ENCODE data around the gene VIPR2.

Gene VIPR2

DNA sequence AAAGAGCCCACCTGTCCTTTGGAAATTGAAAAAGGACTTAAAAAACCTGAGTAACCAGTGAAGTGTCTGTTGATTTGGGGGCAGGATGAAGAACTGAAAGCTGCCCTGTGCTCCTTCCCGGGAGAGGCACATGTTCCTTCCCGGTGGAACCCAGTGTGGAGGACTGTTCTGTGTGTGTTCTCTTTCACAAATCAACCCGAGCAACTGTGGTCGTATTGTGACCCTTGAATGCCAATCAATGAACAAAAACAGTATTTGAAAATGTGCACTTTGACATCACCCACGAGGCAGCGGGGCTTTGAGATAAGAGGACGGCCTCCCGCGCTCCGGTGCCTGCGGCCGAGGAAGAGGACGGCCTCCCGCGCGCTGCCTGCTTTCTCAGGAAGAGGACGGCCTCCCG lies 139.0 kb downstream of the VIPR2 start:
- no peak overlapping the region for H2BK5ac ChIP-seq (ENCODE audit: low read length)
- no peak overlapping the region for H2AFZ ChIP-seq (ENCODE audit: low read length)
- H2BK12ac ChIP-seq (ENCODE audit: low read length): no peak overlapping the region
- H3K4me2 ChIP-seq (ENCODE audit: insufficient read depth, low read length, poor library complexity, severe bottlenecking): no peak overlapping the region
- H4K8ac ChIP-seq (ENCODE audit: low read depth, low read length): no peak overlapping the region
- no CpG with 5 or more reads among the region's 18 CpGs for WGBS, 2 donors (ENCODE audit: extremely low coverage in 2 of 2, insufficient read length in 2 of 2, insufficient replicate concordance in 1 of 2)
- H3K4me1 ChIP-seq (ENCODE audit: control insufficient read depth in 2 of 2, insufficient read depth in 1 of 2, low read depth in 1 of 2, low read length in 2 of 2): no peaks in the 10 kb centered on the region
- H4K91ac ChIP-seq (ENCODE audit: low read depth, low read length, poor library complexity): no peak overlapping the region
- no peak overlapping the region for H3K4ac ChIP-seq (ENCODE audit: low read length)
- H3K9me3 ChIP-seq (replicated peaks in 1 of 2; ENCODE audit: control insufficient read depth in 2 of 2, insufficient read depth in 1 of 2, low read depth in 1 of 2, low read length in 2 of 2): peaks cover 0 to 6% of the 10 kb centered on the region in 2 donors
- H3K23ac ChIP-seq (ENCODE audit: low read depth, low read length, poor library complexity): no peak overlapping the region
- no peak overlapping the region for H3K4me3 ChIP-seq (ENCODE audit: low read length in 2 of 2)
- H3K14ac ChIP-seq (ENCODE audit: low read length): no peak overlapping the region
- H3K36me3 ChIP-seq (replicated peaks in 1 of 2; ENCODE audit: control insufficient read depth in 2 of 2, insufficient read depth in 2 of 2, low read length in 2 of 2): no peaks in the 10 kb centered on the region
- peaks cover 0 to under 1% (median 0%) of the 10 kb centered on the region in 3 experiments for H3K27me3 ChIP-seq (ENCODE audit: control insufficient read depth in 3 of 3, insufficient read depth in 3 of 3, low read depth in 1 of 3, low read length in 3 of 3)
- no peak overlapping the region for H3K18ac ChIP-seq (ENCODE audit: low read length)
- no peak overlapping the region for H2AK5ac ChIP-seq (ENCODE audit: low read depth, low read length)
- no peak overlapping the region for H2BK15ac ChIP-seq (ENCODE audit: low read length)
- DNase-seq (ENCODE audit: low spot score): no peak
- H3K79me1 ChIP-seq (ENCODE audit: low read depth, low read length): no peaks in the 10 kb centered on the region
- no peak overlapping the region for H3K9ac ChIP-seq (ENCODE audit: low read depth, low read length, poor library complexity)
- H3K27ac ChIP-seq (replicated peaks; ENCODE audit: low read length): no peak overlapping the region
- H2BK120ac ChIP-seq (ENCODE audit: low read depth, low read length): no peak overlapping the region

DNA sequence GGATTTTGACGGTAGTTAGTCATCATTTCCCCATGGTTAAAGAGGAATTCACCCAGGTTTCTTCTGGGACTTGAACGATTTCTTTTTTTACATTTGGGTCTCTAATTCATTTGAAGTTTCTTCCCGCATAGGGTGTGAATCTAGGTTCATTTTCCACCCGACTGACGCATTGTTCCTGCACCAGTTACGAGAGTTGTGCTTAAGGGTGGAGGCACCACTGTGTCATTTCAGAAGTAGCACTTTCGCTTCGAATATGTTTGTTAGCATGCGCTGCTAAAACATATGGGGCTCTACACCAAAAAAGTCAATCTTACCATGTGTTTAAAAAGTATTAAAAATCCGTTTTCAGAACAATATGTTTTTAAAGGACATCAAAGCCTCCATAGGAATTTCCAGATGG lies 140.3 kb downstream of the VIPR2 start:
- Histone ChIP-seq H3K4me2 (ENCODE audit: insufficient read depth, low read length, poor library complexity, severe bottlenecking) (no peak overlapping the region), H2BK5ac (ENCODE audit: low read length) (no peak overlapping the region), H2BK15ac (ENCODE audit: low read length) (no peak overlapping the region), H3K27ac (replicated peaks; ENCODE audit: low read length) (no peak overlapping the region), H3K4me1 (ENCODE audit: control insufficient read depth in 2 of 2, insufficient read depth in 1 of 2, low read depth in 1 of 2, low read length in 2 of 2) (no peaks in the 10 kb centered on the region), H3K18ac (ENCODE audit: low read length) (no peak overlapping the region), H2BK12ac (ENCODE audit: low read length) (no peak overlapping the region), H2BK120ac (ENCODE audit: low read depth, low read length) (no peak overlapping the region), H2AK5ac (ENCODE audit: low read depth, low read length) (no peak overlapping the region), H3K9ac (ENCODE audit: low read depth, low read length, poor library complexity) (no peak overlapping the region), H4K8ac (ENCODE audit: low read depth, low read length) (no peak overlapping the region), H3K36me3 (replicated peaks in 1 of 2; ENCODE audit: control insufficient read depth in 2 of 2, insufficient read depth in 2 of 2, low read length in 2 of 2) (no peaks in the 10 kb centered on the region), H3K27me3 (ENCODE audit: control insufficient read depth in 3 of 3, insufficient read depth in 3 of 3, low read depth in 1 of 3, low read length in 3 of 3) (no peaks in the 10 kb centered on the region), H3K4ac (ENCODE audit: low read length) (no peak overlapping the region), H2AFZ (ENCODE audit: low read length) (no peak overlapping the region), H3K79me1 (ENCODE audit: low read depth, low read length) (no peaks in the 10 kb centered on the region), H3K4me3 (ENCODE audit: low read length in 2 of 2) (no peak overlapping the region), H3K9me3 (replicated peaks in 1 of 2; ENCODE audit: control insufficient read depth in 2 of 2, insufficient read depth in 1 of 2, low read depth in 1 of 2, low read length in 2 of 2) (peaks cover 0 to 6% of the 10 kb centered on the region in 2 donors), H4K91ac (ENCODE audit: low read depth, low read length, poor library complexity) (no peak overlapping the region), H3K23ac (ENCODE audit: low read depth, low read length, poor library complexity) (no peak overlapping the region), H3K14ac (ENCODE audit: low read length) (no peak overlapping the region)
- no CpG with 5 or more reads among the region's 10 CpGs for WGBS, 2 donors (ENCODE audit: extremely low coverage in 2 of 2, insufficient read length in 2 of 2, insufficient replicate concordance in 1 of 2)
- no peak for DNase-seq (ENCODE audit: low spot score)

GRCh38 chr7:159001811-159002210 lies 142.9 kb downstream of the VIPR2 start:
- no peak overlapping the region for H2BK5ac ChIP-seq (ENCODE audit: low read length)
- peaks cover 0 to 4% of the 10 kb centered on the region in 2 donors for H3K4me1 ChIP-seq (ENCODE audit: control insufficient read depth in 2 of 2, insufficient read depth in 1 of 2, low read depth in 1 of 2, low read length in 2 of 2)
- no peak overlapping the region for H3K4ac ChIP-seq (ENCODE audit: low read length)
- H3K79me1 ChIP-seq (ENCODE audit: low read depth, low read length): no peaks in the 10 kb centered on the region
- no peak overlapping the region for H4K91ac ChIP-seq (ENCODE audit: low read depth, low read length, poor library complexity)
- H2AFZ ChIP-seq (ENCODE audit: low read length): no peak overlapping the region
- H3K9me3 ChIP-seq (replicated peaks in 1 of 2; ENCODE audit: control insufficient read depth in 2 of 2, insufficient read depth in 1 of 2, low read depth in 1 of 2, low read length in 2 of 2): peaks cover 0 to 6% of the 10 kb centered on the region in 2 donors
- H3K23ac ChIP-seq (ENCODE audit: low read depth, low read length, poor library complexity): no peak overlapping the region
- no peak overlapping the region for H2BK120ac ChIP-seq (ENCODE audit: low read depth, low read length)
- no peak overlapping the region for H3K4me2 ChIP-seq (ENCODE audit: insufficient read depth, low read length, poor library complexity, severe bottlenecking)
- no peak overlapping the region for H3K4me3 ChIP-seq (ENCODE audit: low read length in 2 of 2)
- no peak overlapping the region for H3K14ac ChIP-seq (ENCODE audit: low read length)
- H3K27ac ChIP-seq (replicated peaks; ENCODE audit: low read length): no peak overlapping the region
- no peaks in the 10 kb centered on the region for H3K36me3 ChIP-seq (replicated peaks in 1 of 2; ENCODE audit: control insufficient read depth in 2 of 2, insufficient read depth in 2 of 2, low read length in 2 of 2)
- H3K27me3 ChIP-seq (ENCODE audit: control insufficient read depth in 3 of 3, insufficient read depth in 3 of 3, low read depth in 1 of 3, low read length in 3 of 3): peaks cover 0 to 8% (median 4%) of the 10 kb centered on the region in 3 experiments
- no peak overlapping the region for H3K9ac ChIP-seq (ENCODE audit: low read depth, low read length, poor library complexity)
- H2BK12ac ChIP-seq (ENCODE audit: low read length): no peak overlapping the region
- H2BK15ac ChIP-seq (ENCODE audit: low read length): no peak overlapping the region
- H2AK5ac ChIP-seq (ENCODE audit: low read depth, low read length): no peak overlapping the region
- DNase-seq (ENCODE audit: low spot score): no peak
- no peak overlapping the region for H3K18ac ChIP-seq (ENCODE audit: low read length)
- no peak overlapping the region for H4K8ac ChIP-seq (ENCODE audit: low read depth, low read length)
- WGBS, 2 donors (ENCODE audit: extremely low coverage in 2 of 2, insufficient read length in 2 of 2, insufficient replicate concordance in 1 of 2): no CpG with 5 or more reads among the region's 12 CpGs

DNA sequence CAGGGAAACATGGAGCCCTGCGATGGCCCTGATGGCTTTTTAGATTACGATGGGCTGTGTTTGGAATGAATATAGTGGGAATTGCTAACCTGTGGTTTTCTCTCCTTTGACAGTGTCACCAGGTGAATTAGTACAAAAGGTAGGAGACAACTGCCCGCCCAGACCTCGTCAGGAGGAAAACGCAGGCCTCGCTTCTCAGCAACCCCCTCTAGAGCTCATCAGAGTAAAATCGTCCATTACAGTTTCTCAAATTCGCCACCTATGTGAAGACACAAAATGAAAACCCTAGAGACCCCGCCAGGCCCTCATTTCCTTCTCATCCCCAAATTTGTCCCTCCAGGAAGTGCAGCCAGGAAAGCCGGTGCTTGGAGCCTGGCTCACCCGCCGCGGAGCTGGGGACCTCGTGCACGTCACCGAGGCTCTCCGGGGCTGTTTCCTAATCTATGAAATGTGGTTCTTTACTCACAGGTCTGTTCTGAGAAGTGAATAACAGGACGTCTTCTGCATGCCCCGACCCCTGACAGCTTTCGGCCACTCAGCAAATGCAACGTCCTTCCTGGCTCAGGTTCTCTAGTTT lies 143.7 kb downstream of the VIPR2 start:
- peaks cover 0 to 14% (median 4%) of the 10 kb centered on the region in 3 experiments for H3K27me3 ChIP-seq (ENCODE audit: control insufficient read depth in 3 of 3, insufficient read depth in 3 of 3, low read depth in 1 of 3, low read length in 3 of 3)
- H3K27ac ChIP-seq (replicated peaks; ENCODE audit: low read length): no peak overlapping the region
- H4K91ac ChIP-seq (ENCODE audit: low read depth, low read length, poor library complexity): no peak overlapping the region
- H2AK5ac ChIP-seq (ENCODE audit: low read depth, low read length): no peak overlapping the region
- WGBS, 2 donors (ENCODE audit: extremely low coverage in 2 of 2, insufficient read length in 2 of 2, insufficient replicate concordance in 1 of 2): no CpG with 5 or more reads among the region's 21 CpGs
- no peak for DNase-seq (ENCODE audit: low spot score)
- no peak overlapping the region for H3K4ac ChIP-seq (ENCODE audit: low read length)
- H3K18ac ChIP-seq (ENCODE audit: low read length): peak overlapping the region; percentile 67
- H3K14ac ChIP-seq (ENCODE audit: low read length): no peak overlapping the region
- no peak overlapping the region for H3K23ac ChIP-seq (ENCODE audit: low read depth, low read length, poor library complexity)
- H3K79me1 ChIP-seq (ENCODE audit: low read depth, low read length): no peaks in the 10 kb centered on the region
- H2BK120ac ChIP-seq (ENCODE audit: low read depth, low read length): no peak overlapping the region
- H3K9me3 ChIP-seq (replicated peaks in 1 of 2; ENCODE audit: control insufficient read depth in 2 of 2, insufficient read depth in 1 of 2, low read depth in 1 of 2, low read length in 2 of 2): peaks cover 0 to 6% of the 10 kb centered on the region in 2 donors
- H2BK15ac ChIP-seq (ENCODE audit: low read length): no peak overlapping the region
- no peaks in the 10 kb centered on the region for H3K36me3 ChIP-seq (replicated peaks in 1 of 2; ENCODE audit: control insufficient read depth in 2 of 2, insufficient read depth in 2 of 2, low read length in 2 of 2)
- peaks cover 0 to 4% of the 10 kb centered on the region in 2 donors for H3K4me1 ChIP-seq (ENCODE audit: control insufficient read depth in 2 of 2, insufficient read depth in 1 of 2, low read depth in 1 of 2, low read length in 2 of 2)
- no peak overlapping the region for H3K4me3 ChIP-seq (ENCODE audit: low read length in 2 of 2)
- no peak overlapping the region for H4K8ac ChIP-seq (ENCODE audit: low read depth, low read length)
- no peak overlapping the region for H2AFZ ChIP-seq (ENCODE audit: low read length)
- H3K9ac ChIP-seq (ENCODE audit: low read depth, low read length, poor library complexity): no peak overlapping the region
- H2BK5ac ChIP-seq (ENCODE audit: low read length): no peak overlapping the region
- H3K4me2 ChIP-seq (ENCODE audit: insufficient read depth, low read length, poor library complexity, severe bottlenecking): no peak overlapping the region
- H2BK12ac ChIP-seq (ENCODE audit: low read length): no peak overlapping the region
